Neural progenitor cell (in vitro differentiated cells): ENCODE measurements around the gene PAIP2. TPM values are rescaled to one million over a fixed set of nuclear protein-coding genes. Genes with fewer than 3 reads are reported as not detected.

Experiments
- DNase-seq: peaks from one replicate; pipeline ENCODE4 v3.0.0-alpha.2; 2016; ENCODE audit warnings: low spot score
- H2AFZ ChIP-seq: fragments of 200-600 bp; sonication (generic); replicated peaks from 2 replicates; pipeline ENCODE4 v1.6.1; 2016; ENCODE audit warnings: antibody characterized with exemption
- H3F3A ChIP-seq: fragments of 200-600 bp; sonication (generic); 2 replicates; pipeline ENCODE4 v1.6.1; 2016; ENCODE audit warnings: antibody characterized with exemption, low read depth
- H3K27ac ChIP-seq: fragments of 200-600 bp; sonication (generic); 2 replicates; pipeline ENCODE4 v1.5.1; 2016; ENCODE audit warnings: mild to moderate bottlenecking
- H3K27me3 ChIP-seq: fragments of 200-600 bp; sonication (generic); 2 replicates; pipeline ENCODE4 v1.6.1; 2016; ENCODE audit warnings: mild to moderate bottlenecking, moderate library complexity
- H3K36me3 ChIP-seq: fragments of 200-600 bp; sonication (generic); 2 replicates; pipeline ENCODE4 v1.5.1; 2016
- H3K4me1 ChIP-seq: fragments of 200-600 bp; sonication (generic); 2 replicates; pipeline ENCODE4 v1.6.1; 2016; ENCODE audit warnings: mixed run types
- H3K4me2 ChIP-seq: fragments of 200-600 bp; sonication (generic); 2 replicates; pipeline ENCODE4 v1.6.1; 2016
- H3K4me3 ChIP-seq: fragments of 200-600 bp; sonication (generic); 2 replicates; pipeline ENCODE4 v1.5.1; 2016
- H3K79me2 ChIP-seq: fragments of 200-600 bp; sonication (generic); 2 replicates; pipeline ENCODE4 v1.6.1; 2016; ENCODE audit warnings: low read depth
- H3K9ac ChIP-seq: fragments of 200-600 bp; sonication (generic); 2 replicates; pipeline ENCODE4 v1.6.1; 2016
- H3K9me3 ChIP-seq: fragments of 200-600 bp; sonication (generic); 2 replicates; pipeline ENCODE4 v1.5.1; 2016; ENCODE audit warnings: low read depth
- H4K20me1 ChIP-seq: fragments of 200-600 bp; sonication (generic); 2 replicates; pipeline ENCODE4 v1.6.1; 2016; ENCODE audit warnings: low read depth
- H3K27ac Mint-ChIP-seq: 3 replicates; pipeline ENCODE4 v1.8.0; 2021; ENCODE audit warnings: mixed read lengths
- H3K27me3 Mint-ChIP-seq: 2 replicates; pipeline ENCODE4 v1.8.0; 2022; ENCODE audit warnings: low read depth, mild to moderate bottlenecking, inconsistent platforms, moderate library complexity, mixed read lengths; ENCODE audit not compliant: insufficient read depth
- H3K36me3 Mint-ChIP-seq: 3 replicates; pipeline ENCODE4 v1.8.0; 2021; ENCODE audit warnings: mixed read lengths
- H3K4me1 Mint-ChIP-seq: 3 replicates; pipeline ENCODE4 v1.8.0; 2021; ENCODE audit warnings: mixed read lengths
- H3K4me3 Mint-ChIP-seq: 3 replicates; pipeline ENCODE4 v1.8.0; 2021; ENCODE audit warnings: mild to moderate bottlenecking, moderate library complexity, mixed read lengths
- H3K9me3 Mint-ChIP-seq: 3 replicates; pipeline ENCODE4 v1.8.0; 2020; ENCODE audit warnings: mixed read lengths
- EZH2 ChIP-seq: fragments of 200-600 bp; sonication (generic); IDR thresholded peaks from 2 replicates; pipeline ENCODE4 v1.6.1; 2017; ENCODE audit warnings: antibody characterized with exemption, mild to moderate bottlenecking, moderate library complexity
- EZH2phosphoT487 ChIP-seq: fragments of 200-600 bp; sonication (generic); IDR thresholded peaks from 2 replicates; pipeline ENCODE4 v1.6.1; 2017; ENCODE audit warnings: antibody characterized with exemption
- total RNA-seq: library from RNA; depleted of rRNA; stranded (reverse); fragments of >200 nt; gene quantifications from 2 replicates; pipeline ENCODE4 v1.2.3, GENCODE V29; 2015; ENCODE audit warnings: low replicate concordance
- TF ChIP-seq, protein P1 (sequence below): fragments of 200-600 bp; sonication (generic); IDR thresholded peaks from 2 replicates; pipeline ENCODE4 v1.5.1; 2017; ENCODE audit warnings: antibody characterized with exemption, mild to moderate bottlenecking

Gene PAIP2
- total RNA-seq, 1 donor from 2014 or later = 201 TPM

DNA sequence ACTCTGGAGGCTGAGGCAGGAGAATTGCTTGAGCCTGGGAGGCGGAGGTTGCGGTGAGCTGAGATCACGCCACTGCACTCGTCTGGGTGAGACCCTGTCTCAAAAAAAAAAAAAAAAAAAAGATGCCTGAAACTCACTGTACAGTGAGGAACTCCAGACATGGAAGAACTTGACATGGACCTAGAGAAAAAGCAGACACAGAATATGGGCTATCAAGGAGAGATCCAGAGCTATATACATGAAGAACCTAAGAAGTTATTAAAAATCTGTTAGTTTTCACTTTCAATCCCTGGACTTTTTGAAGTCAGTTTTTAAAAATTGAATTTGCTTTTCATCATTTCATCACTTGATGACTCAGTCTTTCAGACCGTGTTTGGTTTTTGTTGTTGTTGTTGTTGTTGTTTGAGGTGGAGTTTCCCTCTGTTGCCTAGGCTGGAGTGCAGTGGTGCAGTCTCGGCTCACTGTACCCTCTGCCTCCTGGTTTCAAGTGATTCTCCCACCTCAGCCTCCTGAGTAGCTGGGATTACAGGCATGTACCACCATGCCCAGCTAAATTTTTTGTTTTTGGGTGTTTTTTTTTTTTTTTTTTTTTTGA, 20.3 kb downstream of the PAIP2 start:
- Histone ChIP-seq H3K27me3 (no peaks in the 10 kb centered on the region), H3K4me2 (no peak overlapping the region), H2AFZ (no peak overlapping the region), H3K9ac (no peak overlapping the region), H3K4me3 (no peak overlapping the region), H4K20me1 (peaks cover 90% of the 10 kb centered on the region), H3K4me1 (no peaks in the 10 kb centered on the region), H3K27ac (no peak overlapping the region), H3F3A (peaks cover 3% of the 10 kb centered on the region), H3K36me3 (peaks cover 15% of the 10 kb centered on the region), H3K9me3 (no peaks in the 10 kb centered on the region), H3K79me2 (peaks cover 86% of the 10 kb centered on the region)
- DNase-seq = no peak
- peaks cover 39% of the 10 kb centered on the region for H3K36me3 Mint-ChIP-seq
- no peak overlapping the region for H3K4me3 Mint-ChIP-seq
- H3K4me1 Mint-ChIP-seq = no peaks in the 10 kb centered on the region
- no peak overlapping the region for H3K27ac Mint-ChIP-seq
- H3K9me3 Mint-ChIP-seq = no peaks in the 10 kb centered on the region
- TF ChIP-seq, protein P1, sequence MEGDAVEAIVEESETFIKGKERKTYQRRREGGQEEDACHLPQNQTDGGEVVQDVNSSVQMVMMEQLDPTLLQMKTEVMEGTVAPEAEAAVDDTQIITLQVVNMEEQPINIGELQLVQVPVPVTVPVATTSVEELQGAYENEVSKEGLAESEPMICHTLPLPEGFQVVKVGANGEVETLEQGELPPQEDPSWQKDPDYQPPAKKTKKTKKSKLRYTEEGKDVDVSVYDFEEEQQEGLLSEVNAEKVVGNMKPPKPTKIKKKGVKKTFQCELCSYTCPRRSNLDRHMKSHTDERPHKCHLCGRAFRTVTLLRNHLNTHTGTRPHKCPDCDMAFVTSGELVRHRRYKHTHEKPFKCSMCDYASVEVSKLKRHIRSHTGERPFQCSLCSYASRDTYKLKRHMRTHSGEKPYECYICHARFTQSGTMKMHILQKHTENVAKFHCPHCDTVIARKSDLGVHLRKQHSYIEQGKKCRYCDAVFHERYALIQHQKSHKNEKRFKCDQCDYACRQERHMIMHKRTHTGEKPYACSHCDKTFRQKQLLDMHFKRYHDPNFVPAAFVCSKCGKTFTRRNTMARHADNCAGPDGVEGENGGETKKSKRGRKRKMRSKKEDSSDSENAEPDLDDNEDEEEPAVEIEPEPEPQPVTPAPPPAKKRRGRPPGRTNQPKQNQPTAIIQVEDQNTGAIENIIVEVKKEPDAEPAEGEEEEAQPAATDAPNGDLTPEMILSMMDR = no peak
- no peak for TF ChIP-seq EZH2
- TF ChIP-seq EZH2phosphoT487 = no peak
- peaks cover 3% of the 10 kb centered on the region for H3K27me3 Mint-ChIP-seq

DNA sequence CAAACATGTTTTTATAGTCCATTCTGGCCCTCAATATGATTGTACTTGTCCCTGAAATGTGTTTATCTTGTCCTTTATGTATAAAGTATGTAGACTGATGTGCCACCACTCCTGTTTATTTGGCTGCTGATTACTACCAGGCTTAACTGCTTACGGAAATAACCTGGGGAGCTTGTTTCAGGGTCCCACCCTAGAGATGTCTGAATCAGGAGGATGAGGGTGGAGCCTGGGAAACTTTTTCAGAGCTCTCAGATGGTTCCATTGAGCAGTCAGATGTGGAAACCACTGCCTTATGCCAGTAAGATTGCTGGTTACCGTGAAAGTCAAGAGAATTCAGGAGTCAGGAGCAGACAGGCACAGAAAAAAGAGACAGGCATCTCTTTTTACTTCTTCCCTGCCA, 22.3 kb downstream of the PAIP2 start:
- Histone ChIP-seq H3K27me3 (no peaks in the 10 kb centered on the region), H3K4me3 (no peak overlapping the region), H3K79me2 (peaks cover 66% of the 10 kb centered on the region), H3K36me3 (peaks cover 27% of the 10 kb centered on the region), H3K27ac (no peak overlapping the region), H2AFZ (no peak overlapping the region), H4K20me1 (peaks cover 73% of the 10 kb centered on the region), H3K9ac (no peak overlapping the region), H3F3A (no peaks in the 10 kb centered on the region), H3K4me2 (no peak overlapping the region), H3K4me1 (no peaks in the 10 kb centered on the region), H3K9me3 (no peaks in the 10 kb centered on the region)
- Mint-ChIP-seq H3K27me3 (peaks cover 3% of the 10 kb centered on the region), H3K4me1 (no peaks in the 10 kb centered on the region), H3K9me3 (no peaks in the 10 kb centered on the region), H3K36me3 (peaks cover 30% of the 10 kb centered on the region), H3K27ac (no peak overlapping the region), H3K4me3 (no peak overlapping the region)
- TF ChIP-seq EZH2phosphoT487 (no peak), EZH2 (no peak)
- TF ChIP-seq, protein P1 = no peak
- no peak for DNase-seq

DNA sequence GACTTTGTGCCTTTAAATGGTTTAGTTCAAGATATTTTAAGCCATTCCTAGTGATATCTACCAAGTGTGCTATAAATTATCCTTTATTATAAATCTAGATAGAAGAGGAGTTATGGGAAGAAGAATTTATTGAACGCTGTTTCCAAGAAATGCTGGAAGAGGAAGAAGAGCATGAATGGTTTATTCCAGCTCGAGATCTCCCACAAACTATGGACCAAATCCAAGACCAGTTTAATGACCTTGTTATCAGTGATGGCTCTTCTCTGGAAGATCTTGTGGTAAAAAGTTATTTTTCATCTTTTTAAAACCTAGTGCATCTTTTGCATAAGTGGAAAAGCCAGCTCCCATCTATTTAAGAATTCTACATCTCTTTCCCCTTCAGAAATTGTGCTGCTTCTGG, 22.8 kb downstream of the PAIP2 start:
- Mint-ChIP-seq H3K4me1 (no peaks in the 10 kb centered on the region), H3K27ac (no peak overlapping the region), H3K27me3 (peaks cover 3% of the 10 kb centered on the region), H3K9me3 (no peaks in the 10 kb centered on the region), H3K4me3 (no peak overlapping the region), H3K36me3 (peaks cover 32% of the 10 kb centered on the region)
- Histone ChIP-seq H3K4me3 (no peak overlapping the region), H3K27me3 (no peaks in the 10 kb centered on the region), H3F3A (no peaks in the 10 kb centered on the region), H3K27ac (no peak overlapping the region), H3K4me1 (no peaks in the 10 kb centered on the region), H3K36me3 (peaks cover 27% of the 10 kb centered on the region), H3K9ac (no peak overlapping the region), H3K79me2 (peaks cover 60% of the 10 kb centered on the region), H3K9me3 (no peaks in the 10 kb centered on the region), H2AFZ (no peak overlapping the region), H3K4me2 (no peak overlapping the region), H4K20me1 (peaks cover 68% of the 10 kb centered on the region)
- DNase-seq = no peak
- TF ChIP-seq EZH2phosphoT487 = no peak
- TF ChIP-seq, protein P1 = no peak
- TF ChIP-seq EZH2 = no peak
